GM18507 (cell line): ENCODE results near the gene PMVK.

Experiments
- DNase-seq: peaks from one replicate; pipeline ENCODE4 v3.0.0; 2011; ENCODE audit warnings: low read depth; ENCODE audit not compliant: insufficient read length; ENCODE audit errors: extremely low spot score
- FAIRE-seq: peaks from 2 replicates; lab custom pipeline; 2011; peaks lifted over from hg19 to GRCh38; lab: Jason Lieb, UNC

PMVK gene

GRCh38 chr1:154968731-154969130 lies 32.2 kb upstream of the PMVK start:
- FAIRE-seq (no peak), DNase-seq (no peak)

- no peak for DNase-seq
- no peak for FAIRE-seq
Measured at GRCh38 chr1:154967331-154967950, 30.9 kb upstream of the PMVK start.

DNA sequence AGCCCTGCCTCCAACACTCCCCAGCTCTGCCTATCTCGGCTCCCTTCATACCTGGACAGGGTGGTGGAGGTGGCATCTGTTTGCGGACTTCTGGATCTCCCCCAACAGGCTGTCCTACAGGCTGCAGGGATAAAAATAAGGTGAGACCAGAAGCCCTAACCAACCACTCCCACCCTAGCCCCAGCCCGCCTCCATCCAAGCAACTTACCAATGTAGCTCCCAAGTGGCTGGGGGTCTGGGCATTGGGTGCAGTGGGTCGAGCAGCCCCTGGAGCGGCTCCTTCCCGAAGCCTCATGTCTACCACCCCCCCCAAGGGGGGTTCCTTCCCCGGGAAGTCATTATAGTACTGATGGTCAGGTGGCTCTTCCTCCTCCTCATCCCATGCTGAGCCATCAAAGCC lies 29.6 kb upstream of the PMVK start:
- no peak for FAIRE-seq
- DNase-seq = no peak

GRCh38 chr1:154964359-154964758 lies 27.8 kb upstream of the PMVK start:
- no peak for FAIRE-seq
- no peak for DNase-seq

GRCh38 chr1:154963643-154964042 lies 27.1 kb upstream of the PMVK start:
- DNase-seq (no peak), FAIRE-seq (no peak)

DNA sequence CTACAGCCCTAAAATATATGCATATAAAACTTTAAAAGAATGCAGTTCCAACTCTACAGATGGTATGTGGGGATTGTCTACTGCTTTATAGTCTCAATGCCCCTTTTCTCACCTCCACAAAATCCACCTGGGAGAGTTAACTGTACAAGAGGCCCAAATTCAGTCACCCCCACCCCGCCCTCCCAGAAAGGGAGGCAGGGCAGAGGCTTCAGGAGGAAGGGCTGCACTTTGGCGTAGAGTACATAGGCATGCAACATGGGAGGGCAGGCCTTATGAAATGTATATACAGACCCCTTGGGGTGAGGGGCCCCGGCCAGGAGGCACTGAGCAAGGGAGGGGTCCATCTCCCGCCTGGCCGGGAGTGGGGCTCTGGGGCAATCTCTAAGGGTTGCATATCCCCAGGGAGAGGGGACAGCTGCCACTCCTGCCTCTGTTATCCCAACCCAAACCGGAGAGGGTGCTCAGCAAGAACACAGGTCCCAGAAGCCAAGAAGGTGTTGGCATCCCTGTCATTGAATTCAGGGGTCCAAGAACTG lies 26.3 kb upstream of the PMVK start:
- no peak for FAIRE-seq
- DNase-seq = no peak

- no peak for DNase-seq
- FAIRE-seq = peak; percentile 33
Measured at GRCh38 chr1:154962156-154962749, 25.7 kb upstream of the PMVK start.

GRCh38 chr1:154961207-154962155 lies 25.0 kb upstream of the PMVK start, which contains the start of gene PYGO2:
PYGO2 (minus strand) TSS chr1:154961782; CDS start chr1:154961576, 206 bp downstream.
- DNase-seq (peak; percentile 75), FAIRE-seq (peak; percentile 62)

DNA sequence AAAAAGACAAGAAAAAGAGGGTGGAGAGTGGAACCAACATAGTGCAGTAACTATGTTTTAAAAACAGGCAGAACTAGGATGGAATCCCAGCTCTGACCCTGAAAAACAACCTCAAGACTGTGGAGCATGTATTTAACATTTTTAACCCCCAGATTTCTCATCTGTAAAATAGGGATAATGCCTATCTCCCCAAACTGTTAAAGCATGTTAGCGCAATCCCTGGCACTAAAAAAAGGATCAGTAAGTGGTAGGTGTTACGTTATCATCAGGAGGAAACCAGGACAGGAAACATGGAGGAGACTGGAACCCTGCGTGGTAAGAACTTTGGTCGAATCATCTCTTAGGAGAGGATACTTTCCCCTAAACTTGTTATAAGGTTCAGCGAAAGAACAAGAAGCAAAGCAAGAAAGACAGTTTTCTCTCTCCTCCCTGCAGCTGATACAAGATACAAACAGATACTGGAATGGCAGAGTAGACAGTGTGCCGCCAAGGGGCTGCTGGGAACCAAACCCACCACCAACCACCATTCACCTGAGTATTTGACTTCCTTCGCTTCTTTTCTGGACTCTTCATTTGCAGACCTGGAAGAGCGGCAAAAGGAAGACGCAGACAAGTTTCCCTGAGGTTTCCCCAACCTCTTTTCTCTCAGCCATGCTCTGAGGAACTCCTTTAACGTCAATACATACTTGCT lies 24.1 kb upstream of the PMVK start:
- DNase-seq = no peak

GRCh38 chr1:154959426-154959780 lies 22.9 kb upstream of the PMVK start:
- DNase-seq (no peak), FAIRE-seq (no peak)

More for the DNA sequence above, 24.1 kb upstream of the PMVK start:
- no peak for FAIRE-seq

DNA sequence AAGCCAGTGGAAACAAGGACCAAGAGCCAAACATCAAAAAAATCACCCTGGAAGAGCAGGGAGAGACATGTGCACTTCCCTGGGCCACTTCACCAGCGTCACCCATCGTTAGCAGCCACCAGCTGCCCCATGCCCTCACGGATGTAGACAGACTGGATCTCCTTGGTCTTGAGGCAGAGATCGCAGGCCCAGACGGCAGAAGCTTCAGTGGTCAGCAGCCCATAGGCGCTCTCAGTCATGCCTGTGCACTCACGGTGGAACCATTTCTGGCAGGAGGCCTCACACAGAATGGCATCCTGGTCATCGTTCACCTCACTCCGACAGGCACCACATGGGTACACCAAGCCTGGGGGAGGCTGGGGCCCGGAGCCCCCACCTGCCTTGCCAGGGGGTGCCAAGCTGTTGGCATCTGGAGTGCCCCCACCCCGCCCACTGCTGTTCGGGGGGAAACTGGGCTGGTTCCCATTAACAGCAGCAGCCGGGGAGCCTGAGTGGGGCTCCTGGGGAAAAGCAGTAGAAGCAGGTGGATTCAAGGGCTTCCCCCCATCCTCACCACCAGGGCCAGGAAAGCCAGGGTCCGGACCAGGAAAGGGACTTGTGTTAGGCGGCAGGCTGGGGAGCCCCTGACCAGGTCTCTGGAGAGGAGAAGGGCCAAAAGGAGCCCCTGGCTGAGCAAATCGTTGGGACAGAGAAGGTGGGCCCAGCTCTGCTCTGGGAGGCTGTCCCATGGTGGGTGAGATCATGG lies 22.3 kb upstream of the PMVK start:
- no peak for DNase-seq
- no peak for FAIRE-seq

DNA sequence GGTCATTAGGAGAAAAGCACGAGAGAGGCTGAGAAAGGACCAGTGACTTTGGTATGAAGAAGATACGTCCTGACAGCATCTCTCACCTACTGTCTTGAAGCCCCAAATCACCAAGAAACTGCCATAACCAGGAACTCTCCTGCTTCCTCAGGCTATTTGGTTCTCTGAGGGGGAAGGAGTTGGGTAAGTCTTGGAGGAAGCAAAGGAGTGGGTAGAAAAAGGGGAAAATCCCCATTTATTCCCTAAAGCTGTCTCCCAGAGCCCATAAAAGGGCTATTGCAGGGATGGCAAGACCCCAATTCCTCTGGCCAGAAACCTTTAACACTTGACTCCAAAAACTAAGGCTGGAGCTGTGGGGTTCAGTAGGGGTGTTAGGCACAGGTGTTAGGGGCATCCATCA lies 21.5 kb upstream of the PMVK start:
- no peak for DNase-seq
- no peak for FAIRE-seq

GRCh38 chr1:154957091-154957657 lies 20.7 kb upstream of the PMVK start:
- no peak for DNase-seq
- FAIRE-seq = no peak

DNA sequence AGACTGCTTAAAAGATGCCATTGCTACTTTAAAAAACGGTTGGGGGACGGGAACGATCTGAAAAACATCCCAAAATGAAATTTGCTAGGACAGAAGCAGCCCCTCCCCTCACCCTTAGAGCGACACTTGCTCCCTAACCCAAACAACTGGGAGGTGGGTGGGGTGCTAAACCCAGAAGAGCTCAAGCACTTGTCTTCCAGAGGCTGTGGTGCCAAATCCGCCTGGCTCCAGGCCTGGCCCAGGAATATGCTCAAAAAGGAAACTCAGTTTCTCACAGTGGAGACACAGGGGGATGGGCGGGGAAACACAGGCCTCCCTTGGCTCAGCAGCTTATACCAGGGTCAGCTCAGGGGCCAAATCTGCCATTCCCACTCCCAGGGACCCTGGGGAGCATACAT lies 20.0 kb upstream of the PMVK start:
- DNase-seq (no peak), FAIRE-seq (no peak)

DNA sequence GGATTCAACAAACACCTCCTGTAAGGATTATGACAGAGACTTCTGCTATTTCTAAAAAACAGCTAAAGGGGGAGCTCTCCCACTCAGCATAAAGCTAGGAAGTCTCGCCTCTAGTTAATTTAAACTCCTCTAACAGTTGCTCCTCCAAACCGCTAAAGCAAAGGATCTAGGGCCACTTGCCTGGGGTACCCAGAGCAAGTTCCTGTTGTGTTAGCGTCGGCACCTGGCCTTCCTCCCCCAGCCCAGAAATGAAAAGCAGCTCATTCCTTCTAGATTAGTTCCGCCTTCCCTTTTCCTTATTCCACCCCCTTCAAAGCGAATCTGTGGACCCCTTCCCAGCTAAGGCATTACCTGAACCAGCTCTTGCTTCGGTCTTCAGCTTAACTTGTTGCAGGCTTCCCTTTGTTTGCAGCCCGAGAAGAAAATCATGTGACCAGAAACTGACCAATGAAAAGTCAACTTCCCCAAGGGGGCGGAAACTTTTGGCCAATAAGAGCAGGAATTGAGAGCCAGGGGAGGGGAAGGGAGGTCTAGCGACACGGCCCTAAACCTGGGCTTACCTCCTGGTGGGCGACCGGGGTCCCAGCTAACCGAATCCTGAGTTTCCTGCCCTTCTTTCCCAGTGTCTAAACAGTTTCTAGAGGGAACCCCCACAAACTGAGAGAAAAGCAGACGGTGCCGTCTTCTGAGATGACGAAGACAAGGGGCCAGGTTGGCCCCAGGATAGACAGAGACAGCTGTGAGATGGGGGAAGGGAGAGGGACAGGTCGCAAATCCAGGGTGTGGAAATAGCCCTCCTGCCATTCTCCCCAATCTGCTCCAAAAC lies 19.4 kb upstream of the PMVK start, which contains the start of gene PBXIP1:
TSS of gene PBXIP1 (minus strand) at position 382 of the 826 bp plus-strand sequence. CDS start 2,378 bp downstream, outside the sequence.
- FAIRE-seq = peak; percentile 89
- DNase-seq = peak; percentile 76

- DNase-seq (no peak), FAIRE-seq (peak; percentile 85)
Measured at GRCh38 chr1:154955039-154955717, 18.7 kb upstream of the PMVK start.

GRCh38 chr1:154954541-154954940 lies 18.0 kb upstream of the PMVK start:
- no peak for DNase-seq
- FAIRE-seq = no peak
